Coronary artery (tissue), 2 donors: ENCODE results near the gene BTBD7.

Source experiments
- DNase-seq: peaks from one replicate; pipeline ENCODE4 v3.0.0-alpha.2; 2017; ENCODE audit warnings: low spot score
- H3K27ac ChIP-seq, 2 donors: fragments of 200-600 bp; sonication (generic); one replicate each; pipeline ENCODE4 v1.5.1; 2016 to 2019
- H3K4me3 ChIP-seq: fragments of 200-600 bp; sonication (generic); 2 replicates; pipeline ENCODE4 v1.5.1; 2016; ENCODE audit warnings: mild to moderate bottlenecking, moderate library complexity
- TF ChIP-seq, protein P1 (sequence below): fragments of 200-600 bp; sonication (generic); IDR thresholded peaks from one replicate; pipeline ENCODE4 v1.5.1; 2019; ENCODE audit warnings: antibody characterized with exemption

The BTBD7 gene

GRCh38 chr14:93348292-93348691, 15.5 kb upstream of the BTBD7 start:
- DNase-seq, result no peak
- H3K27ac ChIP-seq, result no peak overlapping the region
- TF ChIP-seq, protein P1, sequence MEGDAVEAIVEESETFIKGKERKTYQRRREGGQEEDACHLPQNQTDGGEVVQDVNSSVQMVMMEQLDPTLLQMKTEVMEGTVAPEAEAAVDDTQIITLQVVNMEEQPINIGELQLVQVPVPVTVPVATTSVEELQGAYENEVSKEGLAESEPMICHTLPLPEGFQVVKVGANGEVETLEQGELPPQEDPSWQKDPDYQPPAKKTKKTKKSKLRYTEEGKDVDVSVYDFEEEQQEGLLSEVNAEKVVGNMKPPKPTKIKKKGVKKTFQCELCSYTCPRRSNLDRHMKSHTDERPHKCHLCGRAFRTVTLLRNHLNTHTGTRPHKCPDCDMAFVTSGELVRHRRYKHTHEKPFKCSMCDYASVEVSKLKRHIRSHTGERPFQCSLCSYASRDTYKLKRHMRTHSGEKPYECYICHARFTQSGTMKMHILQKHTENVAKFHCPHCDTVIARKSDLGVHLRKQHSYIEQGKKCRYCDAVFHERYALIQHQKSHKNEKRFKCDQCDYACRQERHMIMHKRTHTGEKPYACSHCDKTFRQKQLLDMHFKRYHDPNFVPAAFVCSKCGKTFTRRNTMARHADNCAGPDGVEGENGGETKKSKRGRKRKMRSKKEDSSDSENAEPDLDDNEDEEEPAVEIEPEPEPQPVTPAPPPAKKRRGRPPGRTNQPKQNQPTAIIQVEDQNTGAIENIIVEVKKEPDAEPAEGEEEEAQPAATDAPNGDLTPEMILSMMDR, result no peak
- H3K4me3 ChIP-seq, result no peak overlapping the region

- Histone ChIP-seq H3K27ac (no peak overlapping the region), H3K4me3 (no peak overlapping the region)
- DNase-seq, result no peak
- TF ChIP-seq, protein P1, result no peak
These were observed 15.0 kb upstream of the BTBD7 start for GRCh38 chr14:93347850-93348249.

DNA sequence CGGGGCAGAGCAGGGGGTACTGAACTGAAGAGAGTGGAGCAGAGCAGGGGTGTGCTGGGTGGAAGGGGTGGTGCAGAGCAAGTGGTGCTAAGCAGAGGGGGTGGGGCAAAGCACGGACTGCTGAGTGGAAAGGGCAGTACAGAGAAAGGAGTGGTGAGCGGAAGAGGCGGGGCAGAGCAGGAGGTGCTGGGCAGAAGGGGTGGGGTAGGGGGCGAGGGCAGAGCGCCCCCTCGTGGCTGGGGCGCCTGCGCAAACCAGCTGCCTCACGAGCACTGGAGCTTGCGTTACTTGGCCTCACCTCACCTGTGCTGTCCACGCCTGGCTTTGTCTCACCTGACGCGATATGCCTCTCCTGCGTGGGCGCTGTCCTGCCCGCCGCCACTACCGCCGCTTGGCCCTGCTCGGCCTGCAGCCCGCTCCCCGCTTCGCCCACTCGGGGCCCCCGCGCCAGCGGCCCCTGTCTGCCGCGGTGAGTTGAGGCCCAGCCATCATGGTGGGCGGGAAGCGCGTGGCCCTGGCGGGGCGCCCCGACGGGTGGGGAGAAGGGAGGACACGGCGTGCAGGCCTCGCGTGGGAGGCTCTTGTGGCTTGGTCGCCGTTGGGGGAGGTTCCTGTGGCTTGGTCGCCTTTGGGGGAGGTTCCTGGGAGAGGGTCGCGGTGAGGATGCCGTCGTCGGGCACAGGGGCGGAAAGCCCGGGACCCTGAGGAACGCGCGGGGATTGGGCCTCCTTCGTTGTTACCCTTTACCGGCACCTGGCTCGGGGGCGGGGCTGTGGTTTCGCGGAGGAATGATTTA, 14.3 kb upstream of the BTBD7 start, which contains the start of gene COX8C:
Gene COX8C (plus strand): TSS at position 257 of the 796 bp plus-strand sequence. CDS start 87 bp downstream, at position 344.
- DNase-seq, result no peak
- Histone ChIP-seq H3K4me3 (no peak within 1 kb of the TSS), H3K27ac (no peak within 1 kb of the TSS)
- TF ChIP-seq, protein P1, result no peak

DNA sequence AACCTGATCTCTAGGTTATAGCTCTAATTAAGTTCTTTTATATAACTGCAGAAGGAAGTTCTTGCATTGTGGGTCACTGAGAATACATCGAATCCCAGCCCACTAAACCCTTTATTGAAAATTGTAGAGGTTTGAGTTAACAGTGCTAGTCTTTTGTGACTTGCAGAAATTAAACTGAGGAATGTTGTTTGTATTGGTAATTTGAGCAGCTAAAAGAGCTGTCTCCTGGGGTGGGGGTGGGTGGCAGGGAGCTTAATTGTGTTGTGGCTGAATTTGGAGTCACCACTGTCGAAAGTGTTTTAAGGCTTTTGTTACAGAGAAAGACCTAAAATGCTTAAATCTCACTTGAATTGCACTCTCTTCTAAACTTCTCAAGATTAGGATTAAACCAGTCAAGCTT, 11.0 kb upstream of the BTBD7 start:
- TF ChIP-seq, protein P1, result no peak
- no peak overlapping the region for H3K4me3 ChIP-seq
- no peak for DNase-seq
- H3K27ac ChIP-seq, result no peak overlapping the region

- no peak for DNase-seq
- H3K27ac ChIP-seq, result no peak overlapping the region
- H3K4me3 ChIP-seq, result no peak overlapping the region
- TF ChIP-seq, protein P1, result no peak
These were observed 10.4 kb upstream of the BTBD7 start for GRCh38 chr14:93343266-93343665.

DNA sequence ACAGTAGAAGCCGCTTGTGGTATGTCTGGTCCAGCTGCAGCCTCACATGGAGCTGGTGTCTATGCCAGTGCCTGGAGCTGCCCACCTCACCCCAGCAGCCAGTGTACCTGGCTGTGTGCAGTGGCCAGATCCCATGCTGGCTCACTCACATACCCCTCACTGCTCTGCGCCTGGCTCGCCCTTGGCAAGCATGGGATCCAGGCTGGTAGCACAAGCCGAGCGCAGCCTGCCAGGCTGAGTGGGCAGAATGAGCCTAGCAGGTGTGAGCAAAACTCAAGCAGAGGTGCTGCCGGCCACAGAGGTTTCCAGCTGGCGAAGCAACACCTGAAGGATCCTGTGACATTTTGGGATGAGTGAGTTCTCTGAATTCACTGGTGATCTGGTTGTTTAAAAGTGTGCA, 5.0 kb upstream of the BTBD7 start:
- no peak overlapping the region for H3K27ac ChIP-seq
- H3K4me3 ChIP-seq, result no peak overlapping the region
- no peak for DNase-seq
- TF ChIP-seq, protein P1, result no peak

DNA sequence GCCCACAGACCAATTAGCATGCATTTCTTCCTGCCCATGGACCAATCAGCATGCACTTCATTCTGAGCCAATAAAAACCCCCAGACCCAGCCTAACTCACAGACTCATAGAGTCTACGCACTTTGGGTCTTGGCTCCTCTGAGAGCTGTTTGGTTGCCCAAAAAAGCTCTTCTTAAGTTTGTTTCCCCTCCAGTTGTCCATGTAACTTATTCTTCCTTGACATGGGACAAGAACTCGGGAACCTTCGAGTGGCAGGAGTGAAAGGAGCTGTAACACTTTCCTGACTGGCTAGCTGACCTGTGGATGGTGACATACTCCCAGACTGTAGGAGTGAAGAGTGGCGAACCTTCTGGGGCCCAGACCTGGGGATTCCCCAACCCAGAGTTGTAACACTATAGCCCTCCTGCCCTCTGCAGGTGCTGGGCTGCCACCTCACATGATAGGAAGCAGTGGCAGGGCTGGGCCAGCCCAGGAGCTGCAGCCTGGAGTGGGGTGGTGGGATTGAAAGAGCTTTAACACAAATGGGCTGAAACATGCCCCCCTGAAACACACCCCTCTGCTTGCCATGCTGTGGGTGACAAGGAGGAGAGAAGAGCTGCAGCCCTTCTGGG, 4.4 kb upstream of the BTBD7 start:
- TF ChIP-seq, protein P1, result no peak
- no peak for DNase-seq

More for the DNA sequence above, 4.4 kb upstream of the BTBD7 start:
- no peak overlapping the region for H3K27ac ChIP-seq
- no peak overlapping the region for H3K4me3 ChIP-seq
